Gastroesophageal sphincter (tissue), 3 donors: ENCODE data around the gene NFAM1.

Source experiments
- CTCF ChIP-seq, 4 experiments: fragments of 200-600 bp in 2 of 4; fragments of 450-650 bp in 2 of 4; sonication (generic) in 1 of 4; IDR thresholded peaks; one replicate each; pipeline ENCODE4 v1.5.1; 2017 to 2019; ENCODE audit warnings: antibody characterized with exemption in 4 of 4, mild to moderate bottlenecking in 2 of 4, moderate library complexity in 2 of 4
- EP300 ChIP-seq: sonication (generic); formaldehyde crosslinking; IDR thresholded peaks from one replicate; pipeline ENCODE4 v1.6.1; 2017; ENCODE audit warnings: antibody characterized with exemption, mild to moderate bottlenecking
- POLR2A ChIP-seq, 2 donors: fragments of 450-650 bp; IDR thresholded peaks; one replicate each; pipeline ENCODE4 v1.6.1; 2017; ENCODE audit warnings: antibody characterized with exemption in 2 of 2, mild to moderate bottlenecking in 2 of 2, moderate library complexity in 1 of 2
- POLR2AphosphoS5 ChIP-seq: sonication (generic); formaldehyde crosslinking; IDR thresholded peaks from one replicate; pipeline ENCODE4 v1.6.1; 2017; ENCODE audit warnings: antibody characterized with exemption

- TF ChIP-seq CTCF (IDR thresholded peaks at IDR 0.05) (no peak), POLR2A (IDR thresholded peaks at IDR 0.05) (no peak), POLR2AphosphoS5 (no peak), EP300 (no peak)
These were observed 71.9 kb downstream of the NFAM1 start for GRCh38 chr22:42360348-42360747.
